HCT116 (cell line): ENCODE data around the gene PTDSS2. TPM values are rescaled to one million over a fixed set of nuclear protein-coding genes. Genes with fewer than 3 reads are reported as not detected.

Experiments
- ATAC-seq: fragments of 200-7000 bp; cut with Tn5 transposase; 2 replicates; pipeline ENCODE4 v1.9.1; 2020; ENCODE audit warnings: mild to moderate bottlenecking, moderate library complexity
- BruUV-seq: library from RNA; stranded (reverse); fragments of 400-500 nt; replicated peaks from 2 replicates; lab custom pipeline; 2021; lab: Mats Ljungman, UMichigan
- CTCF ChIA-PET: fragments of 300-600 bp; sonication (Branson Sonifier 250); formaldehyde crosslinking; loops from one replicate; lab custom pipeline; 2021; ENCODE audit warnings: antibody characterized with exemption; lab: Charles Lee
- POLR2A ChIA-PET: fragments of 300-600, 350-600 bp; sonication (Branson Sonifier 250); formaldehyde crosslinking; loops from one replicate; lab custom pipeline; 2021; ENCODE audit warnings: antibody characterized with exemption; lab: Charles Lee
- RAD21 ChIA-PET, 2 experiments: fragments of 300-600 bp; sonication (Branson Sonifier 250); formaldehyde crosslinking; loops; one replicate each; lab custom pipeline; 2023; ENCODE audit warnings: low total read pairs in 2 of 2; ENCODE audit not compliant: uncharacterized antibody in 2 of 2, unreplicated experiment in 2 of 2, low non-redundant PET in 1 of 2; lab: Charles Lee
- DNase-seq: peaks from one replicate; pipeline ENCODE4 v3.0.0-alpha.2; 2010; ENCODE audit warnings: low read depth, low spot score
- H2AFZ ChIP-seq: fragments of 200-600 bp; shearing (Covaris generic), sonication (generic); 2 replicates; pipeline ENCODE4 v1.6.1; 2017; ENCODE audit warnings: low read depth, mixed run types, mixed read lengths, antibody characterized with exemption, low read length; ENCODE audit not compliant: poor library complexity, severe bottlenecking
- H3K27ac ChIP-seq: 2 replicates; pipeline ENCODE4 v1.5.1; 2012; ENCODE audit warnings: low read depth, low read length
- H3K27me3 ChIP-seq: fragments of 200-600 bp; sonication (generic); 2 replicates; pipeline ENCODE4 v1.6.1; 2016; ENCODE audit warnings: mixed run types, low read length, mixed read lengths; ENCODE audit not compliant: insufficient read depth
- H3K36me3 ChIP-seq, 2 experiments: fragments of 200-500 bp in 1 of 2; fragments of 200-600 bp in 1 of 2; sonication (Bioruptor generic) in 1 of 2; sonication (generic) in 1 of 2; 2 replicates each; pipeline versions ENCODE4 v1.5.1 to v1.6.1; 2014 to 2016; ENCODE audit warnings: low read length in 2 of 2, inconsistent platforms in 1 of 2, mixed read lengths in 1 of 2, mixed run types in 1 of 2; ENCODE audit not compliant: insufficient read depth in 2 of 2, control insufficient read depth in 1 of 2
- H3K4me1 ChIP-seq, 2 experiments: fragments of 200-600 bp in 1 of 2; sonication (generic) in 1 of 2; 2 replicates each; pipeline versions ENCODE4 v1.5.1 to v1.6.1; 2012 to 2017; ENCODE audit warnings: low read length in 2 of 2, inconsistent platforms in 1 of 2, mild to moderate bottlenecking in 1 of 2, mixed read lengths in 1 of 2, mixed run types in 1 of 2, moderate library complexity in 1 of 2; ENCODE audit not compliant: insufficient read depth in 2 of 2, control insufficient read depth in 1 of 2
- H3K4me2 ChIP-seq: fragments of 200-600 bp; sonication (generic); 2 replicates; pipeline ENCODE4 v1.6.1; 2017; ENCODE audit warnings: mixed run types, low read length, mixed read lengths
- H3K4me3 ChIP-seq, 2 experiments: fragments of 200-600 bp in 1 of 2; sonication (generic) in 1 of 2; replicated peaks in 1 of 2; 2 replicates each; pipeline ENCODE4 v1.5.1; 2011 to 2016; ENCODE audit warnings: low read length in 2 of 2, control low read depth in 1 of 2, low read depth in 1 of 2, mild to moderate bottlenecking in 1 of 2, mixed read lengths in 1 of 2, mixed run types in 1 of 2
- H3K79me2 ChIP-seq: fragments of 200-600 bp; sonication (generic); 2 replicates; pipeline ENCODE4 v1.6.1; 2017; ENCODE audit warnings: mild to moderate bottlenecking, mixed run types, low read length, moderate library complexity, mixed read lengths; ENCODE audit not compliant: insufficient read depth
- H3K9ac ChIP-seq: fragments of 200-600 bp; sonication (generic); 2 replicates; pipeline ENCODE4 v1.6.1; 2016; ENCODE audit warnings: low read length, mixed read lengths
- H3K9me2 ChIP-seq: fragments of 200-600 bp; sonication (generic), shearing (Covaris generic); 2 replicates; pipeline ENCODE4 v1.6.1; 2017; ENCODE audit warnings: mixed run types, mild to moderate bottlenecking, moderate library complexity; ENCODE audit not compliant: insufficient read depth
- H3K9me3 ChIP-seq, 2 experiments: fragments of 200-500 bp in 1 of 2; fragments of 200-600 bp in 1 of 2; sonication (Bioruptor generic) in 1 of 2; sonication (generic) in 1 of 2; 2 replicates each; pipeline ENCODE4 v1.6.1; 2014 to 2017; ENCODE audit warnings: low read length in 2 of 2, mixed read lengths in 2 of 2, inconsistent platforms in 1 of 2, low read depth in 1 of 2, mild to moderate bottlenecking in 1 of 2, mixed run types in 1 of 2, moderate library complexity in 1 of 2; ENCODE audit not compliant: control insufficient read depth in 1 of 2, insufficient read depth in 1 of 2
- H4K20me1 ChIP-seq: fragments of 200-600 bp; sonication (generic), shearing (Covaris generic); 2 replicates; pipeline ENCODE4 v1.6.1; 2017; ENCODE audit warnings: mixed run types, mild to moderate bottlenecking, moderate library complexity; ENCODE audit not compliant: insufficient read depth
- EGR1 ChIP-seq: IDR thresholded peaks from 2 replicates; pipeline ENCODE4 v1.6.1; 2012; ENCODE audit warnings: low read depth
- EZH2phosphoT487 ChIP-seq: fragments of 200-600 bp; IDR thresholded peaks from 2 replicates; pipeline ENCODE4 v1.6.1; 2018; ENCODE audit warnings: antibody characterized with exemption, borderline replicate concordance
- FOSL1 ChIP-seq: IDR thresholded peaks from 2 replicates; pipeline ENCODE4 v1.6.1; 2012; ENCODE audit warnings: low read depth
- JUND ChIP-seq: IDR thresholded peaks from 2 replicates; pipeline ENCODE4 v1.6.1; 2012
- POLR2A ChIP-seq: IDR thresholded peaks from 2 replicates; pipeline ENCODE4 v1.7.0; 2011; ENCODE audit warnings: borderline replicate concordance; ENCODE audit not compliant: insufficient read depth, insufficient read length; ENCODE audit errors: extremely low read depth
- RAD21 ChIP-seq: IDR thresholded peaks from 2 replicates; pipeline ENCODE4 v1.6.1; 2012; ENCODE audit warnings: low read depth, mild to moderate bottlenecking
- SIN3A ChIP-seq: IDR thresholded peaks from 2 replicates; pipeline ENCODE4 v1.6.1; 2012; ENCODE audit warnings: low read depth
- SP1 ChIP-seq: IDR thresholded peaks from 2 replicates; pipeline ENCODE4 v1.6.1; 2012; ENCODE audit warnings: low read depth
- TCF7L2 ChIP-seq: IDR thresholded peaks from 2 replicates; pipeline ENCODE4 v1.7.0; 2011; ENCODE audit warnings: borderline replicate concordance, inconsistent platforms; ENCODE audit not compliant: insufficient read depth, insufficient read length; ENCODE audit errors: extremely low read depth
- YY1 ChIP-seq: IDR thresholded peaks from 2 replicates; pipeline ENCODE4 v1.6.1; 2011; ENCODE audit warnings: low read length, low read depth, moderate library complexity, mild to moderate bottlenecking; ENCODE audit not compliant: insufficient replicate concordance; ENCODE audit errors: extremely low read depth
- ZFX ChIP-seq: fragments of 450-650 bp; IDR thresholded peaks from 2 replicates; pipeline ENCODE4 v1.6.1; 2017
- intact Hi-C: fragments of 100-400 bp; cut with micrococcal nuclease; formaldehyde crosslinking; loops from 2 replicates; pipeline ENCODE4 v1.10.0; 2022
- total RNA-seq: library from RNA; stranded (reverse); gene quantifications from one replicate; pipeline ENCODE4 v1.2.1, GENCODE V29; 2021; ENCODE audit not compliant: unreplicated experiment
- TF ChIP-seq, protein P1 (sequence below): IDR thresholded peaks from 2 replicates; pipeline ENCODE4 v1.6.1; 2012

The PTDSS2 gene
- total RNA-seq, 1 experiment from 2014 or later = 40.1 TPM

DNA sequence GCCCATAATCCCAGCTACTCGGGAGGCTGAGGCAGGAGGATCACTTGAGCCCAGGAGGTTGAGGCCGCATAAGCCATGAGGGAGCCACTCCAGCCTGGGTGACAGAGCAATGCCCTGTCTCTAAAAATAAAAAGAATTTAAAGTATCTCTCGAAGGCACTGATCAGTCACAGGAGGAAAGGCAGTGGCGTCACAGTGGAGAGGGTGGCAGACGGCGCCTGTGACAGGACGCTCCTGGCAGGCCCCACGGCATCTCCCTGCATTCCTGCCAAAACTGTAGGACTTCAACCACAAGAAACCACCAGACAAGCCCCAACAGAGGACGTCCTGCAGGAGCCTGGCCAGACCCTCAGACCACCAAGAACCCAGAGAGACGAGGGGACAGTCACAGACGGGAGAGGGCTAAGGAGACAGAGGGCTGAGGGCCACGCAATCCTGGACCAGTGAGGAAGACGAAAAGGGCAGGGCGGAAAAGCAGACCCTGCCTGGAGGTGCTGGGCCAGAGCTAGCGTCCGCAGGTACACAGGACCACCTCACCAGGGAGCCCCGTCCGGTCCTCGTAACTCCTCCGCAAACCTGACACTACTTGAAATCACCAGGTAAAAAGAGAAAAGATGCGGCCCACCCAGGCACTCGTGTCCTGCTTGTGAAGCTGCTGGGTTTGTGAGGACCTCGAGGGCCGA is 51.1 kb downstream of the PTDSS2 start:
- Histone ChIP-seq H3K36me3 (peaks cover 16 to 26% of the 10 kb centered on the region in 2 experiments), H2AFZ (no peak overlapping the region), H3K9me3 (no peaks in the 10 kb centered on the region), H3K27ac (no peak overlapping the region), H3K9ac (no peak overlapping the region), H3K27me3 (no peaks in the 10 kb centered on the region), H3K79me2 (peaks cover 33% of the 10 kb centered on the region), H4K20me1 (no peaks in the 10 kb centered on the region), H3K9me2 (no peaks in the 10 kb centered on the region), H3K4me2 (no peak overlapping the region), H3K4me3 (no peak overlapping the region), H3K4me1 (peaks cover 6 to 13% of the 10 kb centered on the region in 2 experiments; a peak in 3 of 4 replicates)
- ChIA-PET RAD21 (no interaction called here), POLR2A (interaction anchor here (0.6 kb wide), 1 partner anchor 35 kb away, joined by 3 read pairs; no protein-coding TSS in a partner anchor), CTCF (no interaction called here)
- DNase-seq (no peak), ATAC-seq (no peak)
- TF ChIP-seq POLR2A = no peak
- TF ChIP-seq RAD21 = no peak
- no peak for TF ChIP-seq FOSL1
- no peak for TF ChIP-seq SP1
- TF ChIP-seq EZH2phosphoT487 = no peak
- no peak for TF ChIP-seq TCF7L2
- no peak for TF ChIP-seq EGR1
- no peak for TF ChIP-seq ZFX
- TF ChIP-seq, protein P1, sequence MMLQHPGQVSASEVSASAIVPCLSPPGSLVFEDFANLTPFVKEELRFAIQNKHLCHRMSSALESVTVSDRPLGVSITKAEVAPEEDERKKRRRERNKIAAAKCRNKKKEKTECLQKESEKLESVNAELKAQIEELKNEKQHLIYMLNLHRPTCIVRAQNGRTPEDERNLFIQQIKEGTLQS = no peak
- TF ChIP-seq SIN3A = no peak
- TF ChIP-seq YY1 = no peak
- no peak for TF ChIP-seq JUND
- BruUV-seq = no TSS peak
- intact Hi-C loops = no loop called here
